ENCODE measurements around the gene SH3RF1.

SH3RF1 gene

DNA sequence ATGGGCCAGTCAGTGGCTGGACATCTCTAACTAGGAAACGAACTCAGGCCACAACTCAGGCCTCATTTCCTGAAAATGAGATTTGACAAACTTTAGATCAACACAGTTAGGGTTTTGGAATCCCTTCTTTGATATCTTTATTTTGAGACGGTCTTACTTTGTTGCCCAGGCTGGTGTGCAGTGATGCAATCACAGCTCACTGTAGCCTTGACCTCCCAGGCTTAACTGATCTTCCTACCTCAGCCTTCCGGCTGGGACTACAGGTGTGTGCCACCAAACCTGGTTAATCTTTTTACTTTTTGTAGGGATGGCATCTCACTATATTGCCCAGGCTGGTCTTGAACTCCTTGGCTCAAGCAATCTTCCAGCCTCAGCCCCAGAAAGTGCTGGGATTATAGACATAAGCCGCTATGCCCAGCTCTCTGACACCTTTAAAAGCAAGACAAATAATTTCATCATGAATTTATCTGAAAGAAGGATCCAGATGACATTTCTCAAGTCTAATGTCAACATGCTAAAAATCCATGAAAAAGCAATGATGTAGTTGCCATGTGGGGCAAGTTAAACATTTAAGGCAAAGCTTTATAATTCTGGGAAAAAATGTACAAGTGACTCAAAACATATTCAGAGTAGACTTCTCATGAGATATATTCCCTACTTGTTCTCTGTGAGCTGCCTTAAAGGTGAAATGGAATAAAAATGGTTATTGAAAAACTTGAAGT is 171.6 kb downstream of the SH3RF1 start:
- DNase-seq = no peak

DNA sequence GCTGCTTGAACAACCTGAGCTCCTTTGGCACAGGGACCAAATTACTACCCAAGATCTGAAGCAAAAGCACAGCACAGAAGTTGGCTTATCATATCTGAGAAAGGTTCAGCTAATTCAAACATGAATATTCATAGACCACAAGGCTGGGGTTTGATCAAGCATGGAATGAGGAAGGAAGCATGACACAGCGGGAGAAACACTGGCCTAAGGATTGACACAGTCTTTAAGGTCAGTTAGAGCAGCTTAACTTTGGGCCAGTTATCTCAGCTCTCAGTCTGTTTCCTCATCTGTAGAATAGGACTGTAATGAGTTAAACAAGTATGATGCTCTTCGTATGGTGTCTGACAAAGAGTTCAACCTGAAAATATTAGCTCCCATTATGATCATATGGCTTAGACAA is 172.2 kb downstream of the SH3RF1 start:
- peak; percentile 60 to 66 for DNase-seq

DNA sequence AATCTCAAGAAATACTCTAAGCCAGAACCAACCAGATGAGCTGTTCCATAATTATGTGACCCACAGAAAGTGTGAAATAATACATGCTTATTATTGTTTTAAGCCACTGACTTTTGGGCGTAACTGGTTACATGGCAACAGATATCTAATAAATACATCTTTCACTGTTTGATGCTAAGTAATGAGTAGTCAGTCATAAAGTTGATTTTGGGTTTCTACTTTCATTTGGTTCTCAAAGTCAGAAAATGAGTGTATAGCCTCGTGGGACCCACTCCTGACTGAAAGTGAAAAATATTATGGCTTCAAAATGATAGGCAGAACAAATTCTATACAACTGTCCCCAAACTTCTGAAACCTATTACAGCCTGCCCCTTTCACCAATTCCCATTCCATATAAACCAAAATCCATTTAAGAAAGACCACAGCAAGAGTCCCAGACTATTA is 172.7 kb downstream of the SH3RF1 start:
- DNase-seq = no peak

DNA sequence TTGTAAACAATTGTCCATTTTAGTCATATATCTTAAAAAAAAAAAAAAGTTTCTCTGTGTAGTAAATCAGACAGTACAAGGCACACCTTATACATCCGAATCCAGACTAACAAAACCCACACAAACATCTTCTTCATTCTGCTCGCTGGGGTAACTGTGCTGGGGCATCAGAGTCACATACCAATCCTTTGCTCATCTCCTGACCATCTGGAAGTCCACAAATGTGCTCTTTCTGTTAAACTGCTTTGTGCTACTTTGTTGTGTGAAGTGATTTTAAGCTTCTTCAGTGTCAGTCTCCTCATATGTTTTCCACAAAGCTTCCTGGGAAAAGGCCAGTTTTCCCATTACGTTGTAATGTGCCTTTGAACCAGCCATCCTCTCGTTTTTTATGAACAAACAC is 174.5 kb downstream of the SH3RF1 start:
- DNase-seq = no peak

DNA sequence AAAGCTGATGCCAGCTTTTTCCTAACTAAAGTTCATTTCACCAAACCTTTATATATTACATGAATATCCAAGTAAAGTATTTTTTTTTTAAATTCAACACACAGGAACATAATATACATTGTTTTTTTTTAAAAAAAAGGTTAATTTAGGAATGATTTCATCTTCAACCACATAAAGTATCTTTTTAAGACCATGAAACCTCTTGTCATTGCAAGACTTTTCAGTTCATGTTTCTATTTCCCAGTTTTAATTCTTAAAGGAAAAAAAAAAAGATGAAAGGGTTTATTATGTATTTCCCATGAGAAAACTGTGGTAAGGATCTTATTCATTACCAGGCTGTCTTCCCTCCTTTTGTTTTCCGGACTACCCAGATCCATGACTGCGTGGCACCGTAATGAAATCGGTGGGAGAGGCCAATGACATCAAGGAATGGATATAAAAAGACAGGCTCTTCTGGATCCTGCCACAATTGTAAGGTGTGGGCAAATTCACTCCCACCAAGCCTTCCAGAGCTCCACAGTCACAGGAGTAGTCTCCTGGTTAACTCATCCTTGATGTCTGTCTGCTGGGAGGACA is 176.0 kb downstream of the SH3RF1 start:
- no peak for DNase-seq

DNA sequence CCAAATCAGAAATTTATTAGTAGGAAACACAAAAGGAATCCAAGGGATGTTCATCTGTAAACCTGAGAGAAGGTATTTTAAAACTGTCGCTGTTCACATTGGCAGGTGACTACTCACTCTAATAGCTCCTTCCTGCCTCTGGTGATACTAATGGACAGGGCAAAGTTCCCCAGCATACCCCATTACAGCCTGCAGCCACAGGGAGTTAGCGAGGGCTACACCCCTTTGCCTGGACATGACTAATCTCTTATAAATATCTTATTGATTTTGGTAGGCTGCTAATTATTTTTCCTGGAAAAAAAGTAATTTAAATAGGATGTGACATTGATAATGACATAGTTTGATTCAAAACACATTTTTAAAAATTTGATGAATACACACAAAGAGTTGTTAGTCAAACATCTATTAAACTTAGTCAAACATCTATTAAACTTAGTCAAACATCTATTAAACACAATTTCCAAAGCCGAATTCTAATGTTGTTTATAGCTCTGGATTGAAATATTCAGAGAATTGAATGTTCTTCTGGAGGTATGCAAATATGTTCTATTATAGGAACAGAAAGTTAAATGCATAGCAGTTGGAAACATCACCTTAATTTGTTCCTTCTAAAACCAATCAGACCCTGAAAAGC is 177.8 kb downstream of the SH3RF1 start:
- no peak for DNase-seq

DNA sequence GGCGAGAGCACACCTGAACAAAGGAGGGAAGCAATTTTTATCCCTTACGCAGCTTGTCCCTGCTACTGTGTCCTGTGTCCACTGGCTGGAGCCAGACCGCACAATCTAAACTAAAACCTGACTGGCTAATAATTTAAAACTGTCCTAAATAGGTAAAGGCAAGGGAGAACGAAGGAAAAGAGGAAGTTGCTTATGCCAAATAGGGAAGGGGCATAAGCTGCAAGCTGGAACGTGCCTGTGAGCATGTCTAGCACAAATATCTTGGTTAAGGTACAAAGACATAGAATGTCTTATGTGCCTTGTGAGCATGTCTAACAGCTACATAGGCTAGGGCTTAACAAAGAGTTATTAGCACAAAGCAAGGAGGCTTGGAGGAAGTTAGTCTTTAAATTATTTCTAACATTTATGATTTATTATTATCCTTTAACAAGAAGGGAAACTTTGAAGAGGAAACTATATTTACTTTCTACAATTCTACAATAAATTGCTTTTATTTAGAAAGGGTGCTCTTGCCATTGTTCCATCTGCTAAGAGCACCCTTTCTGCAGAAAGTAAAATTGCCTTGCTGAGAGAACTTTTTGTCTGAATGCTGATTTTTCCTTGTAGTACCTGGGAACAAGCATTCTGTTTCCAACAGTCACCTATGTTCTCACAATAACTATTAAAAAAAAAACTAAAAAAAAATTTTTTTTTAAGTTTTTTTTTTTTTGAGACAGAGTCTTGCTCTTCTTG is 180.1 kb downstream of the SH3RF1 start:
- DNase-seq = no peak

- no peak for DNase-seq
These were observed 181.8 kb downstream of the SH3RF1 start for GRCh38 chr4:169089004-169089403.

- DNase-seq = no peak
These were observed 185.8 kb downstream of the SH3RF1 start for GRCh38 chr4:169084954-169085353.

- DNase-seq = peak in 1 of 2 donors; percentile 23
These were observed 189.8 kb downstream of the SH3RF1 start for GRCh38 chr4:169080981-169081380.

- peak; percentile 57 to 61 for DNase-seq
These were observed 190.6 kb downstream of the SH3RF1 start for GRCh38 chr4:169079942-169080827.

- DNase-seq = no peak
These were observed 196.6 kb downstream of the SH3RF1 start for GRCh38 chr4:169074117-169074516.

DNA sequence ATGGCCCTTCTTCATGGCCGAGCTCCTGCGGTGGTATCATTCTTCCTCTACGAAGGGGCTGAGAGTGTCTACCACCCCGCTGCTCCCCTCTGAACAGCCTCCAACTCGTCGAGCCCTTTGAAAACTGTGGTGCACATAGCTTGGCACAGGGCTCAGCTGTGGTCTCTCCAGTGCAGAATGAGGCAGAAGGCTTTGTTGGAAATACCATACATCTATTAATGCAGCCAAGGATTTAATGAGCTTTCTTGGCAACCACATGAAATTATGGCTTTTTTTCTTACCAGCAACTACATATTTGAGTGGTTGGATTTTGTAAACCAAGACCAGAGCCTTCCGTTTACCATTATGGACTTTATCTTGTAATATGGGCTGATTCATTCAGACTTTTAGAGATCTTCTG is 199.0 kb downstream of the SH3RF1 start:
- no peak for DNase-seq

DNA sequence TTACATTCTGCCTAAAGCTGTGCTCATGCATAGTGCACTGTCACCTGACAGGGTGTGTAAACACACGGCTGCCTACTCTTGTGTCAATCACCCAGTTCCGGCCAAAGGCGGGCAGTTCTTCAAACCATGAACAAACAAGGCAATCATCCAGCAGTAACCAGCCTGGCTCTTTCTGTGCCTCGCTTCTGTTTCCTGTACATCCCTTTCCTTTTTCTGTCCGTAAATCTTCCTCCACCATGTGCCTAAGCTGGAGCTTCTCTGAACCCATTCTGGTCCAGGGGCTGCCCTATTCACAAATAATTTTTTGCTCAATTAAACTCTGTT is 199.9 kb downstream of the SH3RF1 start:
- no peak for DNase-seq

DNA sequence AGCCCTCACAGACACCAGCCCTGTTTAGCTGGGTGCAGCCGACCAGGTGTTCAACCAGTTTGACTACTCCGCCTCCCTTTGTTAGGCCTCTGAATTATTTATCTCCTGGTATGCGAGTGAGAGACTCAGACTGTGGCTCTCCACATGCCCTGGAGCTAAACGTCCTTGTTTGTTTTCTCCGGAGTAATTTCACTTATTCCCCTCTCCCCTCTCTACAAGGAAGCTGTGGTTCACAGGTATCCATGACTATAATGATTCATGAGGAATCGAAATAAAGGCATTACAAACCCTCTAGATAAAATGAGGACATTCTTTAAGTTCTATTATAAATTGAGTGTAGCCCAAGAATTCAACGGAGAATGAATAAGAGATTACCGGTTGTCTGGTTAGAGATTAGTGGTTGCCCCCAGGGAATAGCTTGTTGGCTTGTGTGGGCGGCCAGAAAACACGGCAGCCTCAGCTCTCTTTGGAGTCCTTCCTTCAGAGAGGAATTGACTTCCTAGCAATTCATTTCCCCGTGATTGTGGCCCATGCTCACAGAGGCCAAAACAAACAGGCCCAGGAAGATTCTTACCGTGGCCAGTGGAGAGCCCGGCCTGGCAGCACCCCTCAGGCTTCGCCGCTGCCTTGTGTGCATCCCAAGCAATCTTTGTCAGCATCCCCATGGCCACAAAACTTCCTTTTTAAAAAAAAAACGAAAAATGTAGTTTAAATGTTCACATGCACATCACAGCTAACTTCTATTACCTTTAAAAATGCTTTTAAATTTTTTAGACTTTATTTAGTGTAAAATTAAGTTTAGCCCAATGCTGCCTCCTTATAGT is 200.5 kb downstream of the SH3RF1 start:
- DNase-seq = no peak

- DNase-seq = peak in 1 of 2 donors; percentile 9
These were observed 202.3 kb downstream of the SH3RF1 start for GRCh38 chr4:169068423-169068822.

DNA sequence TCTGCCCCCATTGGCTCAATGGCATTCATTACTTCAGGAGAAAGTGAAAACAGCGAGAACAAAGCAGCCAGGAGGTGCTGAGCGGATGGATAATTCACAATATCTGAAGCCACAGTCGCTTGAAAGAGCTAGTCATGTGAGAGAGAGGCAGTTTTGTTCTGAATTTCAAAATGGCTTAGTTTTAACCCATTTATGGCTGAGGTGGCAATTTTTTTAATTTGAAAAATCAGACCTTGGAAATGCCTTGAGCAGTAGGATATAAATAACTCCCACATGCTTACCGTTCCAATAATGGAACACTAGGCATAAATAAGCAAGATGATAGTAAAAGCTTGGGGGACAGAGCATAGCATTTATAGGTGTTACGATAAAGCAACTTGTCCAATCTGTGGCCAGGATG is 203.8 kb downstream of the SH3RF1 start:
- no peak for DNase-seq

- DNase-seq = no peak
These were observed 206.5 kb downstream of the SH3RF1 start for GRCh38 chr4:169064296-169064695.

DNA sequence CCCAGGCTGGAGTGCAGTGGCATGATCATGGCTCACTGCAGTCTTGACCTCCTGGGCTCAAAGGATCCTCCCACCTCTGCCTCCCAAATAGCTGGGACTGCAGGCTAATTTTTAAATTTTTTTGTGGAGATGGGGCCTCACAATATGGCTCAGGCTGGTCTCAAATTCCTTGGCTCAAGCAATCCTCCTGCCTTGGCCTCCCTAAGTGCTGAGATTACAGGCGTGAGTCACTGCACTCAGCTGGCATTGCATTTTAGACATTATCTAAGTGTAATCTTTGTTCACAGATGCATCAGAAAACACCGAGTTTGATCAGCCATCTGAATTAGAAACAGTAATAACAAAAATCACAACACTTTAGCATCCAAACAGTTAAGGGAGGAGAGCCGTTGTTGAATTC is 207.3 kb downstream of the SH3RF1 start:
- DNase-seq = no peak

DNA sequence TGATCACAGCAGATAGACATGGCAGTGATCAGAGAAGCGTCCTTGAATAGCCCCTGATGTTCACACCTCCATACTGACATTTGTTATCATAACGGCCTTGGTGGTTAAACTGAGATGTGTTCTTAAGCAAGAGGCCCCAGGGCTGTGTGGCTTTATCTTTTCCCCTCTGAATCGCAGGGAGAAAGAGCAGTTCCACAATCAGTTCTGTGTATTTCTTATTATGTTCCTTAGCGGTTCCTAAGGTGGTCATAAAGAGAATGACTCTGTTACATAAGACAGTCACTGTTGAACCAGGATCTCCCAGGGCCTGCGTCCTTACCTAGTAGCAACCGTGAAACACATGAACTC is 207.9 kb downstream of the SH3RF1 start:
- DNase-seq = no peak

GRCh38 chr4:169061386-169061785 is 209.4 kb downstream of the SH3RF1 start:
- no peak for DNase-seq

All from inflammatory macrophage treated with lipopolysaccharide for 1 hour (primary cell).